ENCODE data around the gene ATP9B. TPM values are rescaled to one million over a fixed set of nuclear protein-coding genes. Genes with fewer than 3 reads are reported as not detected.
"Not testable (repeated sequence)": the region's sequence is repeated elsewhere in the genome, so short reads cannot be mapped to it uniquely, and the experiment has no call there.

Gene ATP9B
- total and polyA plus RNA-seq, 10 of the 15 experiments (the other 5 are each of a cell fraction or from before 2014, with no cell fraction given), result 0.74 to 20.7 (median 12.9) TPM

DNA sequence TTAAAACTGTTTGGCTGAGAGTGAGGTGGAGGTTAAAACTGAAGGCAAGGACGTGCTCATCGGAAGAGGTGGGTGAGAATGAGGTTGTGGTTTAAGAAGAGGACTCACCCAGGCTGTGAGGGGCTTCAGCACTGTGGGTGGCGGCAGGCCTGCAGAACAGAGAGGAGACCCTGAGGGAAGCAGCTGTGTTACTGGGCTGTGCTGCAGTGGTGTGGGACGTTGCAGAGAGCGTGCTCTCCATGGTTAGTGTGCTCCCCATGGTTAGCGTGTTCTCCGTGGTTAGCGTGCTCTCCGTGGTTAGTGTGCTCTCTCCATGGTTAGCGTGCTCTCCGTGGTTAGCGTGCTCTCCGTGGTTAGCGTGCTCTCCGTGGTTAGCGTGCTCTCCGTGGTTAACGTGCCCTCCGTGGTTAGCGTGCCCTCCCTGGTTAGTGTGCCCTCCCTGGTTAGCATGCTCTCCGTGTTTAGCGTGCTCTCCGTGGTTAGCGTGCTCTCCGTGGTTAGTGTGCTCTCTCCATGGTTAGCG is 258.1 kb downstream of the ATP9B start:
- Histone ChIP-seq H3K4me3 (no peak overlapping the region), H3K79me2 (ENCODE audit: control insufficient read depth, insufficient read depth, low read length) (no peaks in the 10 kb centered on the region), H3K9me3 (replicated peaks; ENCODE audit: control insufficient read depth, insufficient read depth, low read length) (no peaks in the 10 kb centered on the region; the same call in 2 of the 3 replicates), H3K36me3 (ENCODE audit: control insufficient read depth in 2 of 2, insufficient read depth in 2 of 2, low read length in 1 of 2) (peaks cover 0 to 2% of the 10 kb centered on the region in 2 experiments; a peak in 2 of 4 replicates), H3K4me2 (ENCODE audit: control insufficient read depth, insufficient read depth) (no peak overlapping the region), H4K20me1 (ENCODE audit: control insufficient read depth, insufficient read depth) (no peaks in the 10 kb centered on the region), H2AFZ (ENCODE audit: control insufficient read depth, low read depth, low read length) (no peak overlapping the region), H3K27me3 (replicated peaks in 1 of 2; ENCODE audit: control insufficient read depth in 2 of 2, insufficient read depth in 2 of 2, low read length in 1 of 2) (no peaks in the 10 kb centered on the region), H3K27ac (ENCODE audit: control insufficient read depth, insufficient read depth) (no peak overlapping the region), H3K9ac (ENCODE audit: control insufficient read depth, insufficient read depth, low read length) (no peak overlapping the region), H3K4me1 (ENCODE audit: control insufficient read depth, insufficient read depth, low read length) (no peaks in the 10 kb centered on the region)
- FAIRE-seq (no peak), ATAC-seq (no peak), DNase-seq (ENCODE audit: low read depth, low spot score) (no peak)
- BruUV-seq (replicated peaks), result no TSS peak
- ChIA-PET CTCF (no interaction called here), POLR2A (no interaction called here), SMC1A (ENCODE audit: uncharacterized antibody, unreplicated experiment) (no interaction called here), RAD21 (ENCODE audit: unreplicated experiment) (no interaction called here)
- 96% methylated on average over 26 of the region's 26 CpGs for WGBS (ENCODE audit: insufficient coverage, insufficient replicate concordance, low lambda C conversion rate, missing lambda C conversion rate)
- intact Hi-C loops (cut with micrococcal nuclease; ENCODE audit: unreplicated experiment), result no loop called here
- in situ Hi-C loops (cut with MboI), result no loop called here
- TF ChIP-seq ZBED1 (IDR thresholded peaks at IDR 0.05; ENCODE audit: borderline replicate concordance), result no peak
- TF ChIP-seq DPF2 (IDR thresholded peaks at IDR 0.05), result no peak
- no peak for TF ChIP-seq RUNX3 (IDR thresholded peaks at IDR 0.05; ENCODE audit: low read length)
- no peak for TF ChIP-seq SMC3 (IDR thresholded peaks at IDR 0.05; ENCODE audit: borderline replicate concordance, low read length)

DNA sequence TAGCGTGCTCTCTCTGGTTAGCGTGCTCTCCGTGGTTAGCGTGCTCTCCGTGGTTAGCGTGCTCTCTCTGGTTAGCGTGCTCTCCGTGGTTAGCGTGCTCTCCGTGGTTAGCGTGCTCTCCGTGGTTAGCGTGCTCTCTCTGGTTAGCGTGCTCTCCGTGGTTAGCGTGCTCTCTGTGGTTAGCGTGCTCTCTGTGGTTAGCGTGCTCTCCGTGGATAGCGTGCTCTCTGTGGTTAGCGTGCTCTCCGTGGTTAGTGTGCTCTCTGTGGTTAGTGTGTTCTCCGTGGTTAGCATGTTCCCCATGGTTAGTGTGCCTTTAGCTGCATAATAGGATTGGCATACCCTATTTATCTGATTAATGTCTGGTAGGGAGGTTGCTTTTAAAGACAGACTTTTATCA is 258.7 kb downstream of the ATP9B start:
- in situ Hi-C loops (cut with MboI); BruUV-seq (replicated peaks); H3K4me1 ChIP-seq (ENCODE audit: control insufficient read depth, insufficient read depth, low read length); H3K9me3 ChIP-seq (replicated peaks; ENCODE audit: control insufficient read depth, insufficient read depth, low read length); H3K27ac ChIP-seq (ENCODE audit: control insufficient read depth, insufficient read depth); H4K20me1 ChIP-seq (ENCODE audit: control insufficient read depth, insufficient read depth); intact Hi-C loops (cut with micrococcal nuclease; ENCODE audit: unreplicated experiment); H3K27me3 ChIP-seq (replicated peaks in 1 of 2; ENCODE audit: control insufficient read depth in 2 of 2, insufficient read depth in 2 of 2, low read length in 1 of 2); RAD21 ChIA-PET (ENCODE audit: unreplicated experiment); H2AFZ ChIP-seq (ENCODE audit: control insufficient read depth, low read depth, low read length); DNase-seq (ENCODE audit: low read depth, low spot score); FAIRE-seq; H3K4me3 ChIP-seq; CTCF ChIA-PET; POLR2A ChIA-PET; H3K9ac ChIP-seq (ENCODE audit: control insufficient read depth, insufficient read depth, low read length); ATAC-seq; H3K79me2 ChIP-seq (ENCODE audit: control insufficient read depth, insufficient read depth, low read length); H3K36me3 ChIP-seq (ENCODE audit: control insufficient read depth in 2 of 2, insufficient read depth in 2 of 2, low read length in 1 of 2); SMC1A ChIA-PET (ENCODE audit: uncharacterized antibody, unreplicated experiment); H3K4me2 ChIP-seq (ENCODE audit: control insufficient read depth, insufficient read depth): not testable (repeated sequence)
- WGBS (ENCODE audit: insufficient coverage, insufficient replicate concordance, low lambda C conversion rate, missing lambda C conversion rate), result 98% methylated on average over 23 of the region's 23 CpGs
